Muscle layer of colon (tissue), 2 donors: ENCODE measurements around the gene MRTFB.

Experiments used
- H3K27ac ChIP-seq: one replicate; pipeline ENCODE4 v1.7.0; 2013; ENCODE audit warnings: low read depth, mild to moderate bottlenecking, low read length, moderate library complexity
- H3K27me3 ChIP-seq, 2 donors: one replicate each; pipeline ENCODE4 v1.7.0; 2013; ENCODE audit warnings: low read length in 2 of 2, mild to moderate bottlenecking in 2 of 2; ENCODE audit not compliant: insufficient read depth in 2 of 2, control insufficient read depth in 1 of 2
- H3K36me3 ChIP-seq: one replicate; pipeline ENCODE4 v1.7.0; 2013; ENCODE audit warnings: mild to moderate bottlenecking, low read length; ENCODE audit not compliant: insufficient read depth
- H3K4me1 ChIP-seq: one replicate; pipeline ENCODE4 v1.7.0; 2013; ENCODE audit warnings: mild to moderate bottlenecking, low read length; ENCODE audit not compliant: insufficient read depth
- H3K4me3 ChIP-seq, 2 donors: one replicate each; pipeline ENCODE4 v1.7.0; 2013; ENCODE audit warnings: low read length in 2 of 2, low read depth in 1 of 2, mild to moderate bottlenecking in 1 of 2, moderate library complexity in 1 of 2
- H3K9ac ChIP-seq: one replicate; pipeline ENCODE4 v1.7.0; 2013; ENCODE audit warnings: low read length
- H3K9me3 ChIP-seq: one replicate; pipeline ENCODE4 v1.7.0; 2013; ENCODE audit warnings: mild to moderate bottlenecking, low read length
- donor health status: abdominal sarcoma.
- donor health status: Adenocarcinoma of cecum.

The MRTFB gene

DNA sequence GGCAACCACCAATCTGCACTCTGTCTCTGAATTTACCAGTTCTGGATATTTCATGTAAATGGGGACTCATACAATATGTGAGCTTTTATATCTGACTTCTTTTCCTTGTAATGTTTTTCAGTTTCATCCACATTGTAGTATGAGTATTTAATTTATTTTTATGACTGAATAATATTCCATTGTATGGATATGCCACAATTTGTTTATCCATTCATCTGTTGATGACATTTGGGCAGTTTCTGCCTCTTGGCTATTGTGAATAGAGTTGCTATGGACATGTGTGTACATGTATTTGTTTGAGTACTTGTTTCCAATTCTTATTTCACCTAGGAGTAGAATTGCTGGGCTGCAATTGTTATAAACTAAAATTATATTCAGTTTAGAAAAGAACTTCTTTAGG is 126.9 kb downstream of the MRTFB start:
- no peaks in the 10 kb centered on the region for H3K9me3 ChIP-seq
- H3K27ac ChIP-seq, result no peak overlapping the region
- peaks cover 4% of the 10 kb centered on the region for H3K4me1 ChIP-seq
- H3K9ac ChIP-seq, result no peak overlapping the region
- H3K27me3 ChIP-seq, result no peaks in the 10 kb centered on the region
- no peak overlapping the region for H3K4me3 ChIP-seq
- no peaks in the 10 kb centered on the region for H3K36me3 ChIP-seq

DNA sequence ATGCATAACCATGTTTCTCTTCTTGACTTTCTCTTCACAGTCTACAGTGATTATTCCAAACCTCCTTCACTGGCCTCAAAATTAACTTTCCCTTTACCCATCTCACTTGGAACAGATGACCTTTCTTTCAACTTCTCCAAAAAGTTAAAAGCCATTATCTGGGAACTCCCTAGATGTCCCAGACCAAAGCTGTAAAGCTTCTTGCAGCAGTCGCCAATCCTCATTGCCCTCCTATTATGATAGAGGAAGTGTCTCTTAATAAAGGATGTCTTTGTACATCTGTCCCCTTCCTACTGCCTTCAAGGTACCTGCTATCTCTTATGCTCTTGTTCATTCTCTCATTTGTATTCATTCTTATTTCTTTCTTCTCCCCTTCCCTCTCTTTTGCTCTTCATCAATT is 127.5 kb downstream of the MRTFB start:
- Histone ChIP-seq H3K27me3 (no peaks in the 10 kb centered on the region), H3K27ac (no peak overlapping the region), H3K36me3 (no peaks in the 10 kb centered on the region), H3K4me3 (no peak overlapping the region), H3K9me3 (no peaks in the 10 kb centered on the region), H3K4me1 (peaks cover 7% of the 10 kb centered on the region), H3K9ac (no peak overlapping the region)

DNA sequence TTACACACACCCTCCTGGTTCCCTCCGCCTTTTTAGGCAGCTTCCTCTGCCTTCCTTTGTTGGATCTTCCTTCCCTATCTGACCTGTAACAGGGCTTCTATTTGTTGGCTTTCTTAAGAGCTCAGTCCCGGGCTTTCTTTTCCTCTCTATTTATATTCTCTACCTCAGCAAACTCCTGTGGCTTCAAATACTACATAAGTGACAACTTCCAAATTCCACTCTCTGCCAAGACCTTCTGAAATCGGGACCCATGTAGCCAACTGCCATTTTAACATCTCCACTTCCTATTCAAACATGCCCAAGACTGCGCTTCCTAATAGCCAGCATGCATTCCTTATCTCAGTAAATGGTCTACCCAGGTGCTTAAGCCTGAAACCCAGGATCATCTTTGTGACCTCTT is 128.1 kb downstream of the MRTFB start:
- Histone ChIP-seq H3K9me3 (no peaks in the 10 kb centered on the region), H3K4me1 (peaks cover 7% of the 10 kb centered on the region), H3K27me3 (no peaks in the 10 kb centered on the region), H3K9ac (no peak overlapping the region), H3K4me3 (no peak overlapping the region), H3K27ac (no peak overlapping the region), H3K36me3 (no peaks in the 10 kb centered on the region)

DNA sequence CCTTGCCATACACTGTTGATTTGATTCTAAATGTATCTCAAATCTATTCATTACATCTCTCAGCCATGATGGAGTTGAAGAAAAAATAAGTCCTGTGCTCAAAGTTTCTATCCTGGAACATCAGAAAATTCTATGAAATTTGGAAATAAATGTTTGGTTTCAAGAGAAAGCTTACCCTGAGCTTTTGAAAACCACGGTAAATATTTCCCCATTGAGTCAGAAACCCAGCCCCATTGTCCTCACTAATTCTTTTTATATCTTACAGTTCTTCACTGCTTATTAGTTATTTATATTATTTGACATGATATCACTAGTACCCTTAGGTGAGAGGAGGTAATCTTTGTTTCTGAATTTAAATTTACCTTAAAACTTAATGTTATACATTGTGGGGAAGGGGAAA is 128.5 kb downstream of the MRTFB start:
- no peak overlapping the region for H3K9ac ChIP-seq
- H3K27ac ChIP-seq, result no peak overlapping the region
- H3K36me3 ChIP-seq, result no peaks in the 10 kb centered on the region
- H3K4me1 ChIP-seq, result peaks cover 7% of the 10 kb centered on the region
- H3K4me3 ChIP-seq, result no peak overlapping the region
- no peaks in the 10 kb centered on the region for H3K9me3 ChIP-seq
- H3K27me3 ChIP-seq, result no peaks in the 10 kb centered on the region

DNA sequence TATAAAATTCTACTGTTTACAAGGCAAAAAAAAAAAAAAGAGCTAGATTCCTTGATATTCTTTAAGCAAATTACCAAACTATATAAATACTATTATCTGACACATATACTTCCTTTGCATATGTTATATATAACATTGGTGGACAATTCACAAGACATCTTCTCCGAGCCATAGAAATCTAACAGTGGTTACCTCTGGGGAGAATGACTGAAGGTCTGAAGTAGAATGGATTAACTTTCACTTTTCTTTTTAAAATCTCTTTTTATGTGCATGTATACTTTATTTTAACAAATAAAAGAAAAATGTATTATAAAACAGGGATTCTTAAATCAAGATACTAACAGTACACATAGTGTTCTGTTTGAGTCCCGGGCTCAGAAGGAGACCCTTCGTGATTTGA is 131.0 kb downstream of the MRTFB start:
- Histone ChIP-seq H3K4me3 (no peak overlapping the region), H3K4me1 (peaks cover 7% of the 10 kb centered on the region), H3K9ac (no peak overlapping the region), H3K9me3 (no peaks in the 10 kb centered on the region), H3K36me3 (no peaks in the 10 kb centered on the region), H3K27ac (no peak overlapping the region), H3K27me3 (no peaks in the 10 kb centered on the region)

DNA sequence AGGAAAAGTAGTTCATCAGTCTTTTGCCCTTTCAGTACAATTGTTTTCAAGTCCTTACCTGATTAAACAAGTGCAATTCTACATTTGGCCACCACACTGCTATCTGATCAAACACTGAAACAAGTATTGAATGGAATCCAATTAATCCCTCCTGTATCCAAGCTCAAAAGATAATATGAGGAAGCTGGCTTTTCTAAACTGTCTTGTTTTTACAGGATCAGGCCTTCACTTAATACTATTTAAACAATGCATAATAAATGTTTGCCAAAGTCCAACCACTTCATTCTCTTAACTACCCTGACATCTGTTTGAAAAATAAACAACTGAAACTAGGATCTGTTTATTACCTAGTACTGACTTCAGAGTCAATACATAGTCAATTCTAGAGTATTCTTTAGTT is 131.6 kb downstream of the MRTFB start:
- H3K27ac ChIP-seq, result no peak overlapping the region
- no peaks in the 10 kb centered on the region for H3K36me3 ChIP-seq
- peaks cover 7% of the 10 kb centered on the region for H3K4me1 ChIP-seq
- no peaks in the 10 kb centered on the region for H3K27me3 ChIP-seq
- H3K9me3 ChIP-seq, result no peaks in the 10 kb centered on the region
- H3K4me3 ChIP-seq, result no peak overlapping the region
- H3K9ac ChIP-seq, result no peak overlapping the region

DNA sequence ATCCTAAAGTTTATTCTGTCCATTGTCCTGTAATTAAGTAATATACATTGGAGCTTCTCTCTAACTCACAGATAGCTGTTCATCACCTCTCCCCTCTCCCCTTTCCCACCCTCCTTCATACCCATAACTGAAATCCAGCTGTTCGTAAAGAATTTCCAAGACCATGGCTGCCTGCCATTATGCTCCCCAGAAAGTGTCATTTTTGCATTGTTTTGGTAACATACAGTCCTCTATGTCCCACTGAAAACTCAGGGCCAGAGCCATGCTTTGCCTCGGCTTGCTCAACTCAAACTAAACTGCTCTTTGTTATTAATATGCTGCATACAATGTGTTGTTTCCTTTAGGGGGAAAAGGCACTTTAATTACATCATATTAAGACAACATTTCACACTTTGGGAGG is 132.0 kb downstream of the MRTFB start:
- Histone ChIP-seq H3K9me3 (no peaks in the 10 kb centered on the region), H3K27me3 (no peaks in the 10 kb centered on the region), H3K9ac (no peak overlapping the region), H3K4me1 (peaks cover 7% of the 10 kb centered on the region), H3K36me3 (no peaks in the 10 kb centered on the region), H3K27ac (no peak overlapping the region), H3K4me3 (no peak overlapping the region)

DNA sequence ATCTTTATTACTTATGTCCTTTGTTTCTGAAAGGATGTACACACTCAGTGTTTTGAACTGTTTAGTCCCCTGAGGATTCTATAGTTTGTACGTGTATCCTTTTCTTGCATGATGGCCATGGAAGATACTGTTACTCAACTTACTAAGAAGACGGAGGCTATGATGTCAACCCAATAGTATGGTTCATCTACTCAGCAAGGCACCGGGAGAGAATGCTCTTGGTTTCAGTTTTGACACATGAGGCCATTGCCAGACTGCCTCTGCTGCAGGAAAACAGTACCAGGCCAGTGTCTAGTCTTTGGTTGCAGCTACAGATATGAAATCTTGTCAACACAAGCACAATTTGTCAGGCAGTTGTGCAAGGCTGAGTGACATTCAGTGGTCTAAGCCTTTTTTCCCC is 134.5 kb downstream of the MRTFB start:
- Histone ChIP-seq H3K4me1 (peaks cover 7% of the 10 kb centered on the region), H3K9me3 (no peaks in the 10 kb centered on the region), H3K4me3 (no peak overlapping the region), H3K9ac (no peak overlapping the region), H3K36me3 (no peaks in the 10 kb centered on the region), H3K27ac (no peak overlapping the region), H3K27me3 (no peaks in the 10 kb centered on the region)

DNA sequence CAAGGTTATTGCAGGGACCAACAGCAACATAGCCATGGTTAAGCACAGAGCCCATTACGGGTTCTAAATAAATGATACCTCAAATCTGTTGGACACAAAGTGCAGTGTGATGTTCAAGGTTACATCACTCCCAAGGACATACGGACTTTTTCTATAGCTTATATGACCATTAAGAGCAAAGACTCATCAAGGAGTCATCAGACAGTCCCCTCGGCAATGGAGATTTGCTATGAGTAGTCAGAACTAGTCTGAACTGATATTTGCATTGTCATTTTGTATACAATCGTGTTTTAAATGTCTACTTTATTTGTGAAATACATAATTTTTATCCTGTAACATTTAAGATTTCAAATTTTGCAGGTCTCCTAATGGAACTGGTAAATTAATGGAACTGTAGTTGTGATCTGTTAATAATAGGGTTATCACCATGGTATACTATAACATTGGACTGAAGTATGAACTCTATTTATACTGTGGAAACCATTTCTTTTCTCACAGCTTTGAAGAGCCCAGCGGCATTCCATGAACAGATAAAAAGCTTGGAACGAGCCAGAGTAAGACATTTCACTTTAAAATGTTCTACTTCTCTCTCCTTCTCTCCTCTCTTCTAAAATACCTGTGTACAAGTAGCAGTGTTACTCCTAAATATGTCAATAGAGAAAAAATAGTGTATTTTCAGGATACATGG is 140.9 kb downstream of the MRTFB start:
- peaks cover 16% of the 10 kb centered on the region for H3K36me3 ChIP-seq
- no peak overlapping the region for H3K4me3 ChIP-seq
- no peaks in the 10 kb centered on the region for H3K4me1 ChIP-seq
- no peak overlapping the region for H3K9ac ChIP-seq
- H3K9me3 ChIP-seq, result no peaks in the 10 kb centered on the region
- H3K27ac ChIP-seq, result no peak overlapping the region
- H3K27me3 ChIP-seq, result no peaks in the 10 kb centered on the region

DNA sequence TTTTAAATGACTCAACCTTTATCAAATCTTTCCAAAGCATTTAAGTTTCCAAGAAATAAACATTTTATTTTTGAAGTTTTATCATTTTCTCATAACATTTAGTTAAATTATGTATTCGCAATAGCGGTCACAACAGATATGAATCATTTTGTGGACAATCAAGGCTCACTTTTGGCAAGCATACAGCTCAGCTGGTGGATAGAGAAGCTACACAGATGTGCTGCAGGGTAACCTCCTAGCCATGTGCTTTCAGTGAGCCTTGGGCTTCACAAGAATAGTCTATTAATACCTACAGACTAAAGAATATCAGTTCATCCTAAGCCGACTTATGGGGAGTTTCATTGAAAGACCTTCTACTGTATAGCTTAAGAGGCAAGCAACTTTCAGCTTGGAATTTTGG is 144.8 kb downstream of the MRTFB start:
- no peaks in the 10 kb centered on the region for H3K27me3 ChIP-seq
- peaks cover 30% of the 10 kb centered on the region for H3K36me3 ChIP-seq
- H3K4me3 ChIP-seq, result no peak overlapping the region
- no peak overlapping the region for H3K27ac ChIP-seq
- no peak overlapping the region for H3K9ac ChIP-seq
- H3K9me3 ChIP-seq, result no peaks in the 10 kb centered on the region
- H3K4me1 ChIP-seq, result no peaks in the 10 kb centered on the region

DNA sequence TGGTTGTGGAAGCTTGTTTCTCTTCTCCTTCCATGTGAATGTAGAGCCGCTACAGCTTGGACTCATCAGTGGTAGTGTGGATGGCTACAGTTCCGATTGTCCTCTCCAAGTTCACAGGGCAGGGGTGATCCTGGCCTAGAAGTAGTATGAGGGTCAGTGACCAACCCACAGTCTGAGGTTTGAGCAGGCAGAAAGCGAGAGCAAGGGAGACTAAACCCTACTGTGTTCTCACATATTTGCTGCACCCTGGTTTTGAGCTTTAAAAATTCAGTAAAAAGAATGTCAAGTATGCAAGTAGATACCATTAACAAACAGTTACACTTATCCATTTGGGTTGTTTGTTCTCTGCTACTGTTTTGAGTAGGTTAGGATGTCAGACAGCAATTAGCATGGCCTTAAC is 148.9 kb downstream of the MRTFB start:
- Histone ChIP-seq H3K9me3 (no peaks in the 10 kb centered on the region), H3K36me3 (peaks cover 24% of the 10 kb centered on the region), H3K27me3 (no peaks in the 10 kb centered on the region), H3K27ac (no peak overlapping the region), H3K4me1 (no peaks in the 10 kb centered on the region), H3K9ac (no peak overlapping the region), H3K4me3 (no peak overlapping the region)

DNA sequence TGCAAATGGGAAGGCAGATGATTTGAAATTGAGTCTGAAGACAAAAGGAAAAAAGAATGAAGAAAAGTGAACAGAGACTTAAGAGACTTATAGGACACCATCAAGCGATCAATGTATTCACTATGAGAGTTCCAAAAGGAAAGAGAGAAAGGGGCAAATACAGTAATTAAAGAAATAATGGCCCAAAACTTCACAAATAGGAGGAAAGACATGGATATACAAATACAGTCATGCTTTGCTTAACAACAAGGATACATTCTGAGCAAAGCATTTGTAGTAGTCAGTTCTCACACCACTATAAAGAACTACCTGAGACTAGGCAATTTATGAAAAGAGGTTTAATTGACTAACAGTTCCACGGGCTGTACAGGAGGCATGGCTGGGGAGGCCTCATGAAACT is 152.5 kb downstream of the MRTFB start:
- Histone ChIP-seq H3K4me1 (no peaks in the 10 kb centered on the region), H3K36me3 (peaks cover 18% of the 10 kb centered on the region), H3K27me3 (no peaks in the 10 kb centered on the region)

More for the DNA sequence above, 152.5 kb downstream of the MRTFB start:
- Histone ChIP-seq H3K9ac (no peak overlapping the region), H3K4me3 (no peak overlapping the region), H3K9me3 (no peaks in the 10 kb centered on the region), H3K27ac (no peak overlapping the region)
